IMR-90 (cell line): Measurements from ENCODE around the gene NEAT1.

Experiments
- CEBPB ChIP-seq: IDR thresholded peaks from 2 replicates; pipeline ENCODE4 v1.6.1; 2012; ENCODE audit warnings: low read depth, low read length, improper control_type of control experiment
- MXI1 ChIP-seq: IDR thresholded peaks from 2 replicates; pipeline ENCODE4 v1.6.1; 2012; ENCODE audit warnings: low read depth, mild to moderate bottlenecking, low read length, moderate library complexity, borderline replicate concordance
- POLR2A ChIP-seq: IDR thresholded peaks from 2 replicates; pipeline ENCODE4 v1.6.1; 2012; ENCODE audit warnings: mild to moderate bottlenecking, low read depth, low read length
- RCOR1 ChIP-seq: IDR thresholded peaks from 2 replicates; pipeline ENCODE4 v1.6.1; 2012; ENCODE audit warnings: mild to moderate bottlenecking, low read length, improper control_type of control experiment; ENCODE audit not compliant: insufficient replicate concordance
- RFX5 ChIP-seq: IDR thresholded peaks from 2 replicates; pipeline ENCODE4 v1.8.0; 2012; ENCODE audit warnings: low read depth, mild to moderate bottlenecking, low read length, moderate library complexity
- TF ChIP-seq, protein P1 (sequence below): fragments of 150-350 bp; IDR thresholded peaks from 2 replicates; pipeline ENCODE4 v1.6.1; 2017; ENCODE audit warnings: mild to moderate bottlenecking, antibody characterized with exemption, low read length, low read depth
- TF ChIP-seq, protein P2 (sequence below): conservative IDR thresholded peaks from 2 replicates; pipeline ENCODE4 v1.5.1; 2012; ENCODE audit warnings: mild to moderate bottlenecking, low read depth, low read length, improper control_type of control experiment

DNA sequence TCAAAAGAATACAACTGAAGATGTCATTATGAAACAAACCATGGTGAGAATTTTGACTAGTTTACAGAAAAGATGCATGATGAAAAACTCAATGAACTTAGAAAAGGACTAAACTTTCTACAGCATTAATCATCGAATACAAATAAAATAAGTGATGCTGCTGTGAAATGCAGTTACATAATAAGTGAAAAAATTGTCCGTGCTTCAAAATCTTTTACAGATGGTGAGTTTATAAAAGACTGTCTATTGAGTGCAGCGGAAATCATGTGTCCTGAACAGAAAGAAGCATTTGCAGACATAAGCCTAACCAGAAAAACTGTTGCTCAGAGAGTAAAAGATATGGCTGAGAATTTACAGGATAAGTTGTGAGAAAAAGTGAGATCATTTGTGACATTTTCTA is 33.8 kb downstream of the NEAT1 start:
- TF ChIP-seq, protein P1, sequence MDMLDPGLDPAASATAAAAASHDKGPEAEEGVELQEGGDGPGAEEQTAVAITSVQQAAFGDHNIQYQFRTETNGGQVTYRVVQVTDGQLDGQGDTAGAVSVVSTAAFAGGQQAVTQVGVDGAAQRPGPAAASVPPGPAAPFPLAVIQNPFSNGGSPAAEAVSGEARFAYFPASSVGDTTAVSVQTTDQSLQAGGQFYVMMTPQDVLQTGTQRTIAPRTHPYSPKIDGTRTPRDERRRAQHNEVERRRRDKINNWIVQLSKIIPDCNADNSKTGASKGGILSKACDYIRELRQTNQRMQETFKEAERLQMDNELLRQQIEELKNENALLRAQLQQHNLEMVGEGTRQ = no peak
- TF ChIP-seq, protein P2, sequence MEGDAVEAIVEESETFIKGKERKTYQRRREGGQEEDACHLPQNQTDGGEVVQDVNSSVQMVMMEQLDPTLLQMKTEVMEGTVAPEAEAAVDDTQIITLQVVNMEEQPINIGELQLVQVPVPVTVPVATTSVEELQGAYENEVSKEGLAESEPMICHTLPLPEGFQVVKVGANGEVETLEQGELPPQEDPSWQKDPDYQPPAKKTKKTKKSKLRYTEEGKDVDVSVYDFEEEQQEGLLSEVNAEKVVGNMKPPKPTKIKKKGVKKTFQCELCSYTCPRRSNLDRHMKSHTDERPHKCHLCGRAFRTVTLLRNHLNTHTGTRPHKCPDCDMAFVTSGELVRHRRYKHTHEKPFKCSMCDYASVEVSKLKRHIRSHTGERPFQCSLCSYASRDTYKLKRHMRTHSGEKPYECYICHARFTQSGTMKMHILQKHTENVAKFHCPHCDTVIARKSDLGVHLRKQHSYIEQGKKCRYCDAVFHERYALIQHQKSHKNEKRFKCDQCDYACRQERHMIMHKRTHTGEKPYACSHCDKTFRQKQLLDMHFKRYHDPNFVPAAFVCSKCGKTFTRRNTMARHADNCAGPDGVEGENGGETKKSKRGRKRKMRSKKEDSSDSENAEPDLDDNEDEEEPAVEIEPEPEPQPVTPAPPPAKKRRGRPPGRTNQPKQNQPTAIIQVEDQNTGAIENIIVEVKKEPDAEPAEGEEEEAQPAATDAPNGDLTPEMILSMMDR = no peak
- TF ChIP-seq POLR2A (no peak), RFX5 (no peak), MXI1 (no peak), RCOR1 (no peak), CEBPB (no peak)
